ENCODE data around the gene ATP9B. TPM values are rescaled to one million over a fixed set of nuclear protein-coding genes. Genes with fewer than 3 reads are reported as not detected.

ATP9B gene
- total RNA-seq, 1 donor from 2014 or later = 50.3 TPM

DNA sequence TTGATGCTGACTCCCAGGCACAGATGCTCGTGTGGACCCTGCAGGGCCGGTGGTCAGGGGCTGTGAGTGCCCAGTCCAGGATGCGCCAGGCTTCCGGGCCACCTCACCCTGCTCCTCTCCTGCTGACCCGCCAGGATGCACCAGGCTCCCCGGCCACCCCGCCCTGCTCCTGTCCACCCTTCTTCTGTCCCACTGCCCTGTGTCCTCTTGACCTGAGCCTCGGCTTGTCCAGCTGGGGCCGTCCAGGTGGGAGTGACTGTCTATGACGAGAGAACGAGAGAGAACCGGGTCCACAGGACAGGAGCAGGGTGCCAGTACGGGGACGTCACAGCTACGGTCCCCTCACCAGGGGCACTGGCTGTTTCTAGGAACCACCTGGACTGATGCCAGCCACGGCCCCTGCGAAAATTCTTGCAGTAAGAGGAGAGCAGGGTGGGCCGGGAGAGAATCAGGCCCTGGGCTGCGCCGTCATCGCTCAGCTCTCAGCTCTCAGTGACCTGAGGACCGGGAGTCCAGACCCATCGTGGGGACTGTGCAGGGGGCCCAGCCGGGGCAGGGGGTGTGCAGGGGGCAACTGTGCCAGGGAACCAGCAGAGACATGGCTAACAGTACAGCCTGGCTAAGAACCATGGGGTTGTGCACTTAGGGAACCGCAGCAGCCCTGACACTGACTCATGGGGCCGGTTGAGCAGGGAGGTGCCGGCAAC, 313.6 kb downstream of the ATP9B start:
- Histone ChIP-seq H3K4me1 (peaks cover 8% of the 10 kb centered on the region), H3K9me3 (no peaks in the 10 kb centered on the region), H3K27me3 (no peaks in the 10 kb centered on the region), H3K4me3 (no peak overlapping the region), H3K36me3 (peaks cover 0 to 6% of the 10 kb centered on the region in 2 donors), H3K27ac (no peak overlapping the region)
- intact Hi-C loops (cut with DNase I) = no loop called here
- no peak for DNase-seq (ENCODE audit: extremely low spot score in 2 of 2)
- TF ChIP-seq, protein P1, sequence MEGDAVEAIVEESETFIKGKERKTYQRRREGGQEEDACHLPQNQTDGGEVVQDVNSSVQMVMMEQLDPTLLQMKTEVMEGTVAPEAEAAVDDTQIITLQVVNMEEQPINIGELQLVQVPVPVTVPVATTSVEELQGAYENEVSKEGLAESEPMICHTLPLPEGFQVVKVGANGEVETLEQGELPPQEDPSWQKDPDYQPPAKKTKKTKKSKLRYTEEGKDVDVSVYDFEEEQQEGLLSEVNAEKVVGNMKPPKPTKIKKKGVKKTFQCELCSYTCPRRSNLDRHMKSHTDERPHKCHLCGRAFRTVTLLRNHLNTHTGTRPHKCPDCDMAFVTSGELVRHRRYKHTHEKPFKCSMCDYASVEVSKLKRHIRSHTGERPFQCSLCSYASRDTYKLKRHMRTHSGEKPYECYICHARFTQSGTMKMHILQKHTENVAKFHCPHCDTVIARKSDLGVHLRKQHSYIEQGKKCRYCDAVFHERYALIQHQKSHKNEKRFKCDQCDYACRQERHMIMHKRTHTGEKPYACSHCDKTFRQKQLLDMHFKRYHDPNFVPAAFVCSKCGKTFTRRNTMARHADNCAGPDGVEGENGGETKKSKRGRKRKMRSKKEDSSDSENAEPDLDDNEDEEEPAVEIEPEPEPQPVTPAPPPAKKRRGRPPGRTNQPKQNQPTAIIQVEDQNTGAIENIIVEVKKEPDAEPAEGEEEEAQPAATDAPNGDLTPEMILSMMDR (IDR thresholded peaks at IDR 0.05) = no peak

DNA sequence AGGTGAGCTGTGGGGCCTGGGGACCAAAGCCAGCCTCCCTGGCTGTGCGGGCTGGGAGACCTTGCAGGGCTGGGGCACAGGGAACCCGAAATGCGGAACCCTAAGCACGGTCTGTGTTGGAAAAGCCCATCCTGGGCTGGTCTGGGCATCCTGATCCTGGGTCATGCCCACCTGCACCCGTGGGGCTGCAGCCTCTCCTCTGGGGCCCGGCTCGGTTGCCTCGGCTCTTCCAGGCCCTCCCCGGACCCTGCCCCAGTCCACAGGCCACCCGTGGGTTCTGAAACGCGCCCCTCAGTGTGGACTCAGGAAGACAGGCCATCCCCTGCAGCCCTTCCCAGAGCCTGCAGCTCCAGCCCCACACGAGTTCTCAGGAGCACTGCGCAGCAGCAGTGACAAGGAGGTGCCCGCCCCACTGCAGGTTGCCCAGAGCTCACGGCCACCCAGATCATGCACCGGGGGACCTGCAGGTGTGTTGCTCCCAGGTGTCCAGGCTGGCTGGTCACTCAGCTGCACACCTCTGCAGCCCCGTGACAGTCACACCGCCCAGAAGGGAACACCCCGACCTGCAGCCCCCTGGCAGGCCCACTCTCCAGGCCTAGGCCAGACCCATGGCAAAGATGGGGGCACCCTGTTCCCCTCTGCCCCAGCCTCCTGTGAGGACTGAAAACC, 314.3 kb downstream of the ATP9B start:
- no peaks in the 10 kb centered on the region for H3K27me3 ChIP-seq
- H3K4me1 ChIP-seq = peaks cover 8% of the 10 kb centered on the region
- no peak for DNase-seq (ENCODE audit: extremely low spot score in 2 of 2)
- H3K4me3 ChIP-seq = no peak overlapping the region
- H3K9me3 ChIP-seq = no peaks in the 10 kb centered on the region
- no peaks in the 10 kb centered on the region for H3K36me3 ChIP-seq
- TF ChIP-seq, protein P1 (IDR thresholded peaks at IDR 0.05) = no peak
- intact Hi-C loops (cut with DNase I) = no loop called here
- H3K27ac ChIP-seq = no peak overlapping the region

DNA sequence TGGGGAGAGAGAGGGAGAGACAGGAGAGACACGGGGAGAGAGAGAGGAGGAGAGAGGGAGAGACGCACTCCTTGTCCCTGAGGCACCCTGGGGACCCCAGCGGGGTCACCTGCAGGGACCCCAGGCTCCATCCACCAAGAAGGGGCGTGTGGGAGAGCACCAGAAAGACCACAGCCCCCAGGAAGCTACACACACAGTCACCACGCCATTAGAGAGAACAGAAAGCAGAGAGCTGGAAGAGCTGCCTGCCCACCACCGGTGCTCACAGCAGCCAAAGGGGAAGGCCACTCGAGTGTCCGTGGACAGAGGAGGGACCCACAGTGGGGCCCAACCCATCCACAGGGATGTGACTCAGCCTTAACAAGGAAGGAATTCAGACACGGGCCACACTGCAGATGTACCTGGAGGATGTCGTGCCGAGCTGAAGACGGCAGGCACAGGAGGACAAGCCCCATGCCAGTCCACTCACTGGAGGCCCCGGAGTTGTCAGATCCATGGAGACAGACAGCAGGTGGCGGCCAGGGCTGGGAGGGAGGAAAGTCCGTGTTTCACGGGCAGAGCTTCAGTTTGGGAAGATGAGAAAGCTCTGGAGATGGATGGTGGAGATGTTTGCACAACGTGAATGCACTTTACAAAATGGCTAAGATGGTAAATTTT, 315.1 kb downstream of the ATP9B start:
- no peaks in the 10 kb centered on the region for H3K36me3 ChIP-seq
- peaks cover 2% of the 10 kb centered on the region for H3K4me1 ChIP-seq
- TF ChIP-seq, protein P1 (IDR thresholded peaks at IDR 0.05) = no peak
- TF ChIP-seq POLR2AphosphoS5 (IDR thresholded peaks at IDR 0.05; ENCODE audit: insufficient read depth in 1 of 2, low read depth in 1 of 2) = no peak
- no peak for TF ChIP-seq POLR2A (IDR thresholded peaks at IDR 0.05)
- no peak for DNase-seq (ENCODE audit: extremely low spot score in 2 of 2)
- no peaks in the 10 kb centered on the region for H3K27me3 ChIP-seq
- H3K27ac ChIP-seq = no peak overlapping the region
- intact Hi-C loops (cut with DNase I) = no loop called here
- no peaks in the 10 kb centered on the region for H3K9me3 ChIP-seq
- H3K4me3 ChIP-seq = no peak overlapping the region

DNA sequence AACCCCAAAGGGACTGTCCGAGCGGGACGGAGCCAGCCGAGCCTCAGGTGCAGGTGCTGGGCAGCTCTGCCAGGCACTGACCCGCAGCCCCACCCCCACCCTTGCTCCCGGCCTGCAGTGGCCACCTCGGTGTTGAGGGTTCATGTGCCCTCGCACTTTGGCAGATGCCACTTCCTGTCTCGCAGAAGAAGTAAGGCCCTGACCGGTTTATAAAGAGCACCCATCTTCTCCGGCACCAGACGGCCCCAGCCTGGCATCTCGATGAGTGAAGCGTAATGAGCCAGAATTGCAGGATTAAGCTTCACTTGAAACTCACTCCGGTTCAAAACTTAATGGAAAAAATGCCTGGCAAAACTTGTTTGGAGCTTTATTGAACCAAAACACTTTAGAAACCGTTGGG, 315.6 kb downstream of the ATP9B start:
- Histone ChIP-seq H3K9me3 (no peaks in the 10 kb centered on the region), H3K36me3 (no peaks in the 10 kb centered on the region), H3K4me3 (no peak overlapping the region), H3K4me1 (no peaks in the 10 kb centered on the region), H3K27me3 (no peaks in the 10 kb centered on the region), H3K27ac (no peak overlapping the region)
- no peak for DNase-seq (ENCODE audit: extremely low spot score in 2 of 2)
- intact Hi-C loops (cut with DNase I) = no loop called here
- TF ChIP-seq, protein P1 (IDR thresholded peaks at IDR 0.05) = no peak
- TF ChIP-seq POLR2AphosphoS5 (IDR thresholded peaks at IDR 0.05; ENCODE audit: insufficient read depth in 1 of 2, low read depth in 1 of 2) (no peak), POLR2A (IDR thresholded peaks at IDR 0.05) (no peak)

DNA sequence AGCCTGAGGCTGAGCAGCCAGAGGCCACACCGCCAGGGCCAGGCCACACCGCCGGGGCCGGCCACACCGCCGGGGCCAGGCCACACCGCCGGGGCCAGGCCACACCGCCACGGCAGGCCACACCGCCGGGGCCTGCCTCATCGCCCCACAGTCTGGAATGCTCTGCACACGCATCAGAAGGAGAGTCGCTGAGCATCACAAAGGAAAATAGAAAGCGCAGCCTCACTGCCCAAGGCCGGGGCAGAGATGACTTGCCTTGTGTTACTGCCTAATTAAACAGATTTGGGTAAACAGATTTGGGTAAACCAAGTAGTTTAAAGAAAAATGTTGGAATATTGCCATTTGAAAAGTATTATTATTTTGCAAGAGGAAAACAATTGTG, 316.1 kb downstream of the ATP9B start:
- TF ChIP-seq POLR2AphosphoS5 (IDR thresholded peaks at IDR 0.05; ENCODE audit: insufficient read depth in 1 of 2, low read depth in 1 of 2) (no peak), POLR2A (IDR thresholded peaks at IDR 0.05) (no peak)
- TF ChIP-seq, protein P1 (IDR thresholded peaks at IDR 0.05) = no peak
- H3K27ac ChIP-seq = no peak overlapping the region
- intact Hi-C loops (cut with DNase I) = no loop called here
- no peaks in the 10 kb centered on the region for H3K27me3 ChIP-seq
- H3K4me1 ChIP-seq = no peaks in the 10 kb centered on the region
- no peak for DNase-seq (ENCODE audit: extremely low spot score in 2 of 2)
- H3K36me3 ChIP-seq = no peaks in the 10 kb centered on the region
- no peaks in the 10 kb centered on the region for H3K9me3 ChIP-seq
- no peak overlapping the region for H3K4me3 ChIP-seq

Data from vagina (tissue), 2 donors.